Measurements from ENCODE around the gene PLA2G4A.

PLA2G4A gene

GRCh38 chr1:186819563-186819962, 9.2 kb upstream of the PLA2G4A start:
- TF ChIP-seq CTCF (IDR thresholded peaks at IDR 0.05; ENCODE audit: low read depth, low read length): no peak
- H3K4me3 ChIP-seq (ENCODE audit: low read depth, low read length): no peak overlapping the region
- DNase-seq (ENCODE audit: low read depth, low spot score): no peak
- in situ Hi-C loops (cut with HindIII; ENCODE audit: low sequenced_read_pairs): no loop called here

- in situ Hi-C loops (cut with HindIII; ENCODE audit: low sequenced_read_pairs): no loop called here
- peak overlapping the region; percentile 61 for H3K4me3 ChIP-seq (ENCODE audit: low read depth, low read length)
- TF ChIP-seq CTCF (IDR thresholded peaks at IDR 0.05; ENCODE audit: low read depth, low read length): no peak
- no peak for DNase-seq (ENCODE audit: low read depth, low spot score)
Measured at GRCh38 chr1:186829686-186830587, 1.2 kb downstream of the PLA2G4A start.

- H3K4me3 ChIP-seq (ENCODE audit: low read depth, low read length): no peak overlapping the region
- in situ Hi-C loops (cut with HindIII; ENCODE audit: low sequenced_read_pairs): no loop called here
- TF ChIP-seq CTCF (IDR thresholded peaks at IDR 0.05; ENCODE audit: low read depth, low read length): no peak
- no peak for DNase-seq (ENCODE audit: low read depth, low spot score)
Measured at GRCh38 chr1:186831168-186831567, 2.4 kb downstream of the PLA2G4A start.

- no peak overlapping the region for H3K4me3 ChIP-seq (ENCODE audit: low read depth, low read length)
- in situ Hi-C loops (cut with HindIII; ENCODE audit: low sequenced_read_pairs): no loop called here
- TF ChIP-seq CTCF (IDR thresholded peaks at IDR 0.05; ENCODE audit: low read depth, low read length): no peak
- DNase-seq (ENCODE audit: low read depth, low spot score): no peak
Measured at GRCh38 chr1:186834399-186834958, 5.7 kb downstream of the PLA2G4A start.

GRCh38 chr1:186835448-186835847, 6.7 kb downstream of the PLA2G4A start:
- in situ Hi-C loops (cut with HindIII; ENCODE audit: low sequenced_read_pairs): no loop called here
- H3K4me3 ChIP-seq (ENCODE audit: low read depth, low read length): no peak overlapping the region
- no peak for DNase-seq (ENCODE audit: low read depth, low spot score)
- no peak for TF ChIP-seq CTCF (IDR thresholded peaks at IDR 0.05; ENCODE audit: low read depth, low read length)

- DNase-seq (ENCODE audit: low read depth, low spot score): no peak
- in situ Hi-C loops (cut with HindIII; ENCODE audit: low sequenced_read_pairs): no loop called here
- H3K4me3 ChIP-seq (ENCODE audit: low read depth, low read length): no peak overlapping the region
- no peak for TF ChIP-seq CTCF (IDR thresholded peaks at IDR 0.05; ENCODE audit: low read depth, low read length)
Measured at GRCh38 chr1:186837806-186838205, 9.1 kb downstream of the PLA2G4A start.

Measured in astrocyte of the spinal cord (primary cell).